Left lung (tissue), 10 donors: Measurements from ENCODE around the gene RNF141. TPM values are rescaled to one million over a fixed set of nuclear protein-coding genes. Genes with fewer than 3 reads are reported as not detected.
A peak's percentile ranks its signal among the peaks of the same experiment; 100 is the strongest.

Experiments used
- ATAC-seq: fragments of 200-7000 bp; cut with Tn5 transposase; one replicate; pipeline ENCODE4 v1.9.1; 2020; ENCODE audit warnings: moderate library complexity
- DNase-seq, 4 donors: peaks; one replicate each; pipeline ENCODE4 v3.0.0-alpha.2; 2013 to 2020
- H3K27ac ChIP-seq, 2 donors: fragments of 200-600 bp; sonication (generic) in 1 of 2; one replicate each; pipeline versions ENCODE4 v1.5.0 to v1.8.0; 2020 to 2021
- H3K27me3 ChIP-seq, 2 donors: fragments of 200-600 bp; sonication (generic) in 1 of 2; one replicate each; pipeline versions ENCODE4 v1.5.0 to v1.8.0; 2020 to 2021
- H3K36me3 ChIP-seq, 2 donors: fragments of 200-600 bp; sonication (generic) in 1 of 2; one replicate each; pipeline versions ENCODE4 v1.5.0 to v1.8.0; 2020 to 2021
- H3K4me1 ChIP-seq, 2 donors: fragments of 200-600 bp; one replicate each; pipeline ENCODE4 v1.8.0; 2021
- H3K4me3 ChIP-seq, 2 donors: fragments of 200-600 bp; sonication (generic) in 1 of 2; one replicate each; pipeline versions ENCODE4 v1.5.0 to v1.8.0; 2020 to 2021; ENCODE audit warnings: mild to moderate bottlenecking in 1 of 2
- H3K9me3 ChIP-seq, 2 donors: fragments of 200-600 bp; sonication (generic) in 1 of 2; one replicate each; pipeline versions ENCODE4 v1.5.0 to v1.8.0; 2020 to 2021
- CTCF ChIP-seq, 2 donors: fragments of 200-600 bp; sonication (generic) in 1 of 2; IDR thresholded peaks; one replicate each; pipeline versions ENCODE4 v1.5.0 to v1.8.0; 2021; ENCODE audit warnings: antibody characterized with exemption in 2 of 2
- intact Hi-C, 2 donors: fragments of 100-400 bp; cut with DNase I; formaldehyde crosslinking; loops; one replicate each; pipeline versions ENCODE4 v1.11.2 to v1.14.2; 2022
- polyA plus RNA-seq, 6 donors: library from polyadenylated mRNA; unstranded; fragments of 120-200 nt; gene quantifications; one replicate each; pipeline ENCODE4 v1.2.1, GENCODE V29; 2013; ENCODE audit not compliant: insufficient read length in 6 of 6
- total RNA-seq, 2 donors: library from RNA; stranded (reverse); fragmentation: NEBNext Ultra II Directional; extraction: Animal tissue kit (Norgen Biotek cat#: 25700); gene quantifications; one replicate each; pipeline ENCODE4 v1.2.1, GENCODE V29; 2021
- donor health status: DM: no; HTN: yes; CAD: no.
- donor health status: DM: no; HTN: no; CAD: no.

RNF141 gene
- total and polyA plus RNA-seq, 8 donors, result 30.4 to 74.7 (median 34.6) TPM

DNA sequence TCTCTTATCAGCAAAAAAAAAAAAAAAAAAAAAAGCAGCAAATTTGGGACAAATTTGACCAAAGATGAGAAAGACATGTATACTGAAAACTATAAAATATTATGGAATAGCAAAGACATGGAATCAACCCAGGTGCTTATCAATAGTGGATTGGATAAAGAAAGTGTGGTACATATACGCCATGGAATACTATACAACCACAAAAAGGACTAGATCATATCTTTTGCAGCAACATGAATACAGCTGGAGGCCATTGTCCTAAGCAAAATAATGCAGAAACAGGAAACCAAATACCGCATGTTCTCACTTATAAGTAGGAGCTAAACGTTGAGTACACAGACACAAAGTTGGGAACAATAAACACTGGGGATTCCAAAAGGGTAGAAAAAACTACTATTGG is 1.8 kb upstream of the RNF141 start:
- no peaks in the 10 kb centered on the region for H3K27me3 ChIP-seq
- intact Hi-C loops, result no loop called here
- H3K9me3 ChIP-seq, result no peaks in the 10 kb centered on the region
- H3K27ac ChIP-seq, result no peak overlapping the region
- peaks cover 0 to 35% of the 10 kb centered on the region in 2 donors for H3K4me1 ChIP-seq
- TF ChIP-seq CTCF (IDR thresholded peaks at IDR 0.05), result no peak
- ATAC-seq (no peak), DNase-seq (no peak)
- H3K36me3 ChIP-seq, result no peaks in the 10 kb centered on the region
- no peak overlapping the region for H3K4me3 ChIP-seq

DNA sequence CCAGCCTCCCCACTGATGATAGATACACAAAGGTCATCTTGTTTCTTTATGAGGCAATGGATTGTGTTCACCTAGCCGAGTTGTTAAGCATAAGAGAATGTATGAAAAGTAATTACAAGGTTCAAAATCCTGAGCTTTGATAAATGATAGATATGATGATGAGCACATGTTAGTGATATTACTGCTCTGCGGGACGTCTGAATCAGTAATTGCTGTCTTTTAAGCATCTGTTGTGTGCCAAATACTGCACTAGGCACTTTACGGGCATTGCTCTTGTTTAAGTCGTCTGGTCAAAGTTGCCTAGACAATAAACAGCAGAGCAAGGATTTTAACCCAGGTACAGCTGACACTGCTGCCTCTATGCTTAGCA is 559 bp upstream of the RNF141 start:
- Histone ChIP-seq H3K27me3 (no peaks in the 10 kb centered on the region), H3K27ac (peak overlapping the region; percentile 85 to 98), H3K9me3 (no peaks in the 10 kb centered on the region), H3K4me3 (peak overlapping the region; percentile 75 to 90), H3K4me1 (peaks cover 0 to 40% of the 10 kb centered on the region in 2 donors), H3K36me3 (no peaks in the 10 kb centered on the region)
- TF ChIP-seq CTCF (IDR thresholded peaks at IDR 0.05), result no peak
- ATAC-seq (no peak), DNase-seq (no peak)
- intact Hi-C loops, result no loop called here

DNA sequence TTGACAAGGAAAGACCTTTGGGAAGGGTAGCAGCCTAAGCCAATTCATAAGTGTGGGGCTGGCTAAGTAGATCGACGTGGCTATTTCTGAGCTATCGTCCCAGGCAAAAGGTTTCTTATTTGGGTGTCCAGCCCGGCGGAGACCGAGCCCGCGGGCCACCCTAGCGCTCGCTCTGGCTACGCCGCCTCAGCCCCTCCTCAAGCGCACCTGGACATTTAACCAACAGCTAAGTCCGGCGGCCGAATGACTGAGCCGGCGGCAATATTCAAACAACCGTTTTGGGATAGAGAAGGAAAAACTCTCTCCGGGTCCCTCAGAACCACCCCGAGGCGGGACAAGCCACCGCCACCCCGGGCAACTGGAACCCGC is 457 bp downstream of the RNF141 start:
- TF ChIP-seq CTCF (IDR thresholded peaks at IDR 0.05), result no peak
- Histone ChIP-seq H3K9me3 (no peaks in the 10 kb centered on the region), H3K36me3 (no peaks in the 10 kb centered on the region), H3K4me3 (peak overlapping the region; percentile 75 to 90), H3K4me1 (peaks cover 0 to 45% of the 10 kb centered on the region in 2 donors), H3K27me3 (no peaks in the 10 kb centered on the region), H3K27ac (peak overlapping the region; percentile 85 to 98)
- DNase-seq, result peak in 2 of 4 donors; percentile 47 to 60
- intact Hi-C loops, result no loop called here
- ATAC-seq, result peak; percentile 80

DNA sequence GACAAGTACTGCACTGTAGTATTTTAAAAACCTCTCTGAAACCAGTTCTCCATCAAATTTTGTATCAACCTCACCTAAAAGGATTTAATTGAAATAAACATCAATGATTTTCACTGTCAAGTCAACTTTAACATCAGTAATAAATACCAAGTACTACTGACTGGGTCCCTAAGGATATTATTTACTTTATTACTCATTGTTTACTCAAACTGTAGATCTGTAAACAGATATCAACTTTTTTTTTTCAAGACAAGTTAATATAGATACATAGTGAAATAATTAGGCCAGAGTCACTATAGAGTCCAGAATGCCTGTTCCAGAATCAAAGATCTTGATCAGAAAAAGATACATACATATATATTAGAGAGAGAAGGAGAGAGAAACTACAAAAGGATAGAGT is 1.6 kb downstream of the RNF141 start:
- DNase-seq, result no peak
- H3K4me3 ChIP-seq, result peak overlapping the region in 1 of 2 donors; percentile 90
- no peak for TF ChIP-seq CTCF (IDR thresholded peaks at IDR 0.05)
- H3K27me3 ChIP-seq, result no peaks in the 10 kb centered on the region
- no peak overlapping the region for H3K27ac ChIP-seq
- no peaks in the 10 kb centered on the region for H3K9me3 ChIP-seq
- H3K36me3 ChIP-seq, result no peaks in the 10 kb centered on the region
- peaks cover 0 to 48% of the 10 kb centered on the region in 2 donors for H3K4me1 ChIP-seq
- ATAC-seq, result no peak
- intact Hi-C loops, result no loop called here

- H3K4me3 ChIP-seq, result no peak overlapping the region
- H3K36me3 ChIP-seq, result no peaks in the 10 kb centered on the region
- no peaks in the 10 kb centered on the region for H3K27me3 ChIP-seq
- TF ChIP-seq CTCF (IDR thresholded peaks at IDR 0.05), result no peak
- H3K4me1 ChIP-seq, result peaks cover 0 to 52% of the 10 kb centered on the region in 2 donors
- intact Hi-C loops, result no loop called here
- DNase-seq (no peak), ATAC-seq (no peak)
- no peak overlapping the region for H3K27ac ChIP-seq
- H3K9me3 ChIP-seq, result no peaks in the 10 kb centered on the region
These were observed 2.1 kb downstream of the RNF141 start for GRCh38 chr11:10538924-10539323.
